NCI-H748 (cell line): ENCODE results near the gene CDS2.
A peak's percentile ranks its signal among the peaks of the same experiment; 100 is the strongest.

Experiments used
- DNase-seq: peaks from one replicate; lab custom pipeline; 2025; ENCODE audit not compliant: unreplicated experiment; lab: John Stamatoyannopoulos, UW

The CDS2 gene

GRCh38 chr20:5180933-5181332 is 54.1 kb downstream of the CDS2 start:
- DNase-seq = no peak

- peak; percentile 62 for DNase-seq
Measured at GRCh38 chr20:5181492-5181891, 54.7 kb downstream of the CDS2 start.

- DNase-seq = no peak
Measured at GRCh38 chr20:5181958-5182357, 55.1 kb downstream of the CDS2 start.

- DNase-seq = no peak
Measured at GRCh38 chr20:5182615-5183254, 55.9 kb downstream of the CDS2 start.

GRCh38 chr20:5183731-5184474 is 57.1 kb downstream of the CDS2 start:
- DNase-seq = no peak

- no peak for DNase-seq
Measured at GRCh38 chr20:5184684-5185083, 57.9 kb downstream of the CDS2 start.

GRCh38 chr20:5187122-5187521 is 60.3 kb downstream of the CDS2 start:
- no peak for DNase-seq

- DNase-seq = no peak
Measured at GRCh38 chr20:5188736-5189135, 61.9 kb downstream of the CDS2 start.

- DNase-seq = no peak
Measured at GRCh38 chr20:5189917-5190316, 63.1 kb downstream of the CDS2 start.

- DNase-seq = no peak
Measured at GRCh38 chr20:5190444-5190843, 63.6 kb downstream of the CDS2 start.

- peak; percentile 73 for DNase-seq
Measured at GRCh38 chr20:5191829-5192569, 65.2 kb downstream of the CDS2 start.

GRCh38 chr20:5192570-5193431 is 66.0 kb downstream of the CDS2 start:
- DNase-seq = no peak

- DNase-seq = no peak
Measured at GRCh38 chr20:5195655-5196054, 68.8 kb downstream of the CDS2 start.

GRCh38 chr20:5196149-5196548 is 69.3 kb downstream of the CDS2 start:
- no peak for DNase-seq

- DNase-seq = no peak
Measured at GRCh38 chr20:5197270-5197827, 70.5 kb downstream of the CDS2 start.

- no peak for DNase-seq
Measured at GRCh38 chr20:5197847-5198650, 71.2 kb downstream of the CDS2 start.

- no peak for DNase-seq
Measured at GRCh38 chr20:5198651-5198924, 71.8 kb downstream of the CDS2 start.

GRCh38 chr20:5203380-5203779 is 76.6 kb downstream of the CDS2 start:
- DNase-seq = no peak

- DNase-seq = peak; percentile 83
Measured at GRCh38 chr20:5205348-5206210, 78.8 kb downstream of the CDS2 start.
